MCF 10A (cell line): Measurements from ENCODE around the gene MAP2K5. TPM values are rescaled to one million over a fixed set of nuclear protein-coding genes. Genes with fewer than 3 reads are reported as not detected.

ENCODE experiments used
- BruUV-seq: library from RNA; stranded (reverse); fragments of 400-500 nt; replicated peaks from 2 replicates; lab custom pipeline; 2021; lab: Mats Ljungman, UMichigan
- CTCF ChIA-PET: fragments of 300-600 bp; sonication (Branson Sonifier 250); formaldehyde crosslinking; extraction: SDS; loops from one replicate; lab custom pipeline; 2021; ENCODE audit warnings: antibody characterized with exemption, inconsistent platforms; lab: Yijun Ruan, JAX
- POLR2A ChIA-PET: fragments of 300-600, 350-650 bp; sonication (Branson Sonifier 250); formaldehyde crosslinking; extraction: SDS; loops from one replicate; lab custom pipeline; 2020; ENCODE audit warnings: antibody characterized with exemption, inconsistent platforms; lab: Yijun Ruan, JAX
- DNase-seq: peaks from one replicate; pipeline ENCODE4 v3.0.0-alpha.2; 2018; ENCODE audit not compliant: unreplicated experiment
- H3K27ac Mint-ChIP-seq: one replicate; pipeline ENCODE4 v1.8.0; 2022; ENCODE audit warnings: mild to moderate bottlenecking, low read depth, mixed read lengths; ENCODE audit not compliant: unreplicated experiment
- H3K27me3 Mint-ChIP-seq: one replicate; pipeline ENCODE4 v1.8.0; 2022; ENCODE audit warnings: mixed read lengths; ENCODE audit not compliant: insufficient read depth, unreplicated experiment
- H3K36me3 Mint-ChIP-seq: one replicate; pipeline ENCODE4 v1.8.0; 2022; ENCODE audit warnings: mild to moderate bottlenecking, moderate library complexity, mixed read lengths; ENCODE audit not compliant: insufficient read depth, unreplicated experiment
- H3K4me1 Mint-ChIP-seq: one replicate; pipeline ENCODE4 v1.8.0; 2022; ENCODE audit warnings: mixed read lengths; ENCODE audit not compliant: insufficient read depth, unreplicated experiment
- H3K4me3 Mint-ChIP-seq: one replicate; pipeline ENCODE4 v1.8.0; 2022; ENCODE audit warnings: mild to moderate bottlenecking, moderate library complexity, mixed read lengths; ENCODE audit not compliant: unreplicated experiment
- H3K9me3 Mint-ChIP-seq: one replicate; pipeline ENCODE4 v1.8.0; 2022; ENCODE audit warnings: mixed read lengths; ENCODE audit not compliant: unreplicated experiment
- intact Hi-C: fragments of 100-400 bp; cut with micrococcal nuclease; formaldehyde crosslinking; loops from 2 replicates; pipeline ENCODE4 v1.14.1; 2022
- total RNA-seq: library from RNA; stranded (reverse); gene quantifications from 2 replicates; pipeline ENCODE4 v1.2.3, GENCODE V29; 2022
- TF ChIP-seq, protein P1 (sequence below): fragments of 200-600 bp; IDR thresholded peaks from one replicate; pipeline ENCODE4 v1.8.0; 2022; ENCODE audit warnings: antibody characterized with exemption, mild to moderate bottlenecking; ENCODE audit not compliant: unreplicated experiment

MAP2K5 gene
- total RNA-seq, 1 experiment from 2014 or later, result 24.4 TPM

DNA sequence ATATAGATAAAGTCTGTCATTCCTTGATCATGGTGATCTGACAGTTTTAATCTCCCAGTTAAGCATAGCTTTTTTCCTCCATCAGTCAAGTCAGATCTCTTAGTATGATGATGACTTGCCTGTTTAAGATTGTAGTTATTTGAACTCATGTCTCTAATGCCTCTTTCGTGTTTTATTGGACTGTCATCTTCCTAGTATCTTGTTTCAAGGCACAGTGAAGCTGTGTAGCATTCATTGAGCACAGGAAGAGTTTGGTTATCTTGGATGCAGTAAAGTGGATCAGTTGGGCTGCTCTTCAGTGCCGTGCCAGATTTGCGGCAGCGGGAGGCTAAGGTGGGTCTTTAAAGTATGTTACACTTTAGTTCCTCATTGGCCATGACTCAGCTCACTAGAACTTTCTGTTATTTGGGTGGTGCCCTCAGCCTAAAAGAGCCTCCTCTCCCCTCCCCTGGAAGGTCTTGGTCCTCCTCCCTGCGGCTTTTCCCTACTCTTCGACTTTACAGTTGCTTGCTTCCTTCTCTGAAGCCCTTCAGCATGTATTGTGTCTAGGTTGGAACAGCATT lies 237.1 kb downstream of the MAP2K5 start:
- CTCF ChIA-PET, result no interaction called here
- POLR2A ChIA-PET, result interaction anchor here (0.7 to 1.1 kb wide), 2 partner anchors 9 to 1690 kb away, joined by 4 read pairs; no protein-coding TSS in a partner anchor
- H3K4me3 Mint-ChIP-seq, result no peak overlapping the region

GRCh38 chr15:67781061-67781460 lies 238.6 kb downstream of the MAP2K5 start:
- no peak for DNase-seq
- ChIA-PET POLR2A (interaction anchor here (1.1 kb wide), 1 partner anchor 10 kb away, joined by 3 read pairs; no protein-coding TSS in a partner anchor), CTCF (no interaction called here)
- no peak overlapping the region for H3K27ac Mint-ChIP-seq
- intact Hi-C loops, result no loop called here
- H3K4me3 Mint-ChIP-seq, result no peak overlapping the region
- H3K9me3 Mint-ChIP-seq, result no peaks in the 10 kb centered on the region
- H3K36me3 Mint-ChIP-seq, result peaks cover 11% of the 10 kb centered on the region
- H3K4me1 Mint-ChIP-seq, result no peaks in the 10 kb centered on the region
- TF ChIP-seq, protein P1, sequence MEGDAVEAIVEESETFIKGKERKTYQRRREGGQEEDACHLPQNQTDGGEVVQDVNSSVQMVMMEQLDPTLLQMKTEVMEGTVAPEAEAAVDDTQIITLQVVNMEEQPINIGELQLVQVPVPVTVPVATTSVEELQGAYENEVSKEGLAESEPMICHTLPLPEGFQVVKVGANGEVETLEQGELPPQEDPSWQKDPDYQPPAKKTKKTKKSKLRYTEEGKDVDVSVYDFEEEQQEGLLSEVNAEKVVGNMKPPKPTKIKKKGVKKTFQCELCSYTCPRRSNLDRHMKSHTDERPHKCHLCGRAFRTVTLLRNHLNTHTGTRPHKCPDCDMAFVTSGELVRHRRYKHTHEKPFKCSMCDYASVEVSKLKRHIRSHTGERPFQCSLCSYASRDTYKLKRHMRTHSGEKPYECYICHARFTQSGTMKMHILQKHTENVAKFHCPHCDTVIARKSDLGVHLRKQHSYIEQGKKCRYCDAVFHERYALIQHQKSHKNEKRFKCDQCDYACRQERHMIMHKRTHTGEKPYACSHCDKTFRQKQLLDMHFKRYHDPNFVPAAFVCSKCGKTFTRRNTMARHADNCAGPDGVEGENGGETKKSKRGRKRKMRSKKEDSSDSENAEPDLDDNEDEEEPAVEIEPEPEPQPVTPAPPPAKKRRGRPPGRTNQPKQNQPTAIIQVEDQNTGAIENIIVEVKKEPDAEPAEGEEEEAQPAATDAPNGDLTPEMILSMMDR, result no peak
- BruUV-seq, result no TSS peak
- no peaks in the 10 kb centered on the region for H3K27me3 Mint-ChIP-seq

More for the DNA sequence above, 237.1 kb downstream of the MAP2K5 start:
- Mint-ChIP-seq H3K27ac (no peak overlapping the region), H3K27me3 (no peaks in the 10 kb centered on the region), H3K36me3 (peaks cover 11% of the 10 kb centered on the region), H3K4me1 (no peaks in the 10 kb centered on the region), H3K9me3 (no peaks in the 10 kb centered on the region)
- no TSS peak for BruUV-seq
- intact Hi-C loops, result no loop called here
- TF ChIP-seq, protein P1, result no peak
- no peak for DNase-seq

GRCh38 chr15:67781907-67782690 lies 239.6 kb downstream of the MAP2K5 start:
- intact Hi-C loops, result no loop called here
- Mint-ChIP-seq H3K27ac (no peak overlapping the region), H3K9me3 (no peaks in the 10 kb centered on the region), H3K27me3 (no peaks in the 10 kb centered on the region), H3K4me1 (no peaks in the 10 kb centered on the region), H3K4me3 (no peak overlapping the region), H3K36me3 (peaks cover 17% of the 10 kb centered on the region)
- POLR2A ChIA-PET, result interaction anchor here (1.1 kb wide), 1 partner anchor 9 kb away, joined by 3 read pairs; no protein-coding TSS in a partner anchor
- CTCF ChIA-PET, result interaction anchor here (0.5 to 0.6 kb wide), 2 partner anchors 452 to 874 kb away, joined by 3 to 4 read pairs; no protein-coding TSS in a partner anchor
- no TSS peak for BruUV-seq
- no peak for DNase-seq
- TF ChIP-seq, protein P1, result no peak

GRCh38 chr15:67782691-67782991 lies 240.1 kb downstream of the MAP2K5 start:
- DNase-seq, result no peak
- CTCF ChIA-PET, result interaction anchor here (0.6 to 1.0 kb wide), 2 partner anchors 13 to 452 kb away, joined by 3 read pairs; no protein-coding TSS in a partner anchor
- Mint-ChIP-seq H3K9me3 (no peaks in the 10 kb centered on the region), H3K4me3 (no peak overlapping the region), H3K36me3 (peaks cover 17% of the 10 kb centered on the region), H3K4me1 (no peaks in the 10 kb centered on the region), H3K27me3 (no peaks in the 10 kb centered on the region), H3K27ac (no peak overlapping the region)
- POLR2A ChIA-PET, result no interaction called here
- TF ChIP-seq, protein P1, result no peak
- no TSS peak for BruUV-seq
- intact Hi-C loops, result no loop called here
